Measurements from ENCODE around the gene NR4A2. TPM values are rescaled to one million over a fixed set of nuclear protein-coding genes. Genes with fewer than 3 reads are reported as not detected.

Gene NR4A2
- total and polyA plus RNA-seq, 2 experiments from 2014 or later = 0.86 to 2.9 TPM

GRCh38 chr2:156309917-156310316 lies 22.6 kb downstream of the NR4A2 start:
- TF ChIP-seq EZH2 (IDR thresholded peaks at IDR 0.05; ENCODE audit: insufficient read depth, poor library complexity, severe bottlenecking) (no peak), EZH2phosphoT487 (IDR thresholded peaks at IDR 0.05; ENCODE audit: insufficient read depth, low read depth) (no peak)
- no peaks in the 10 kb centered on the region for H3K4me1 ChIP-seq (ENCODE audit: insufficient read depth)
- H3K9ac ChIP-seq = no peak overlapping the region
- H2AFZ ChIP-seq = no peak overlapping the region
- H3K36me3 ChIP-seq (ENCODE audit: low read depth) = no peaks in the 10 kb centered on the region
- 0 out of 2 replicates have a peak, but pooled peaks cover 8% of the 10 kb centered on the region for H3K27me3 ChIP-seq (replicated peaks; ENCODE audit: insufficient read depth)
- H3K4me2 ChIP-seq (ENCODE audit: unreplicated experiment) = no peak overlapping the region
- H3F3A ChIP-seq (ENCODE audit: insufficient read depth) = no peaks in the 10 kb centered on the region
- H3K27ac ChIP-seq = no peak overlapping the region
- H3K9me2 ChIP-seq (ENCODE audit: insufficient read depth) = no peaks in the 10 kb centered on the region
- 36 to 50% methylated on average over 1 of the region's 1 CpG for WGBS, 2 experiments (ENCODE audit: low coverage in 1 of 2, low lambda C conversion rate in 2 of 2, missing lambda C conversion rate in 2 of 2)
- in situ Hi-C loops (cut with MboI) = no loop called here
- no peaks in the 10 kb centered on the region for H4K20me1 ChIP-seq (ENCODE audit: insufficient read depth)
- no peak for DNase-seq
- H3K9me3 ChIP-seq (ENCODE audit: low read depth) = no peaks in the 10 kb centered on the region
- no peaks in the 10 kb centered on the region for H3K79me2 ChIP-seq (ENCODE audit: insufficient read depth)
- no peak overlapping the region for H3K4me3 ChIP-seq

DNA sequence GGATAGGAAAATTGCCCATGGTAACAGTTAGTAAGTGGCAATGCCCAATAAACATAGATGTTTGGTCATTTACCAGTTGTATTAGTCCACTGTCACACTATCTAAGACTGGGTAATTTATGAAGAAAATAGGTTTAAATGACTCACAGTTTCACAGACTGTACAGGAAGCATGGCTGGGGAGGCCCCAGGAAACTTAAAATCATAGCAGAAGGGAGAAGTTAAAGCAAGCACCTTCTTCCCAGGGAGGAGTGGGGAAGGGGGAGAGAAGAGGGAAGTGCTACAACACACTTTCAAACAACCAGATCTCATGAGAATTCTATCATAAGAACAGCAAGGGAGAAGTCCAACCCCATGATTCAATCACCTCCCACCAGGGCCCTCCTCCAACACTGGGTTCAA lies 23.4 kb downstream of the NR4A2 start:
- Histone ChIP-seq H3K4me3 (no peak overlapping the region), H3F3A (ENCODE audit: insufficient read depth) (no peaks in the 10 kb centered on the region), H3K4me2 (ENCODE audit: unreplicated experiment) (no peak overlapping the region), H3K4me1 (ENCODE audit: insufficient read depth) (no peaks in the 10 kb centered on the region), H2AFZ (no peak overlapping the region), H3K9me2 (ENCODE audit: insufficient read depth) (no peaks in the 10 kb centered on the region), H3K79me2 (ENCODE audit: insufficient read depth) (no peaks in the 10 kb centered on the region), H3K27me3 (replicated peaks; ENCODE audit: insufficient read depth) (0 out of 2 replicates have a peak, but pooled peaks cover 5% of the 10 kb centered on the region), H3K36me3 (ENCODE audit: low read depth) (no peaks in the 10 kb centered on the region), H3K9me3 (ENCODE audit: low read depth) (no peaks in the 10 kb centered on the region), H4K20me1 (ENCODE audit: insufficient read depth) (no peaks in the 10 kb centered on the region), H3K27ac (no peak overlapping the region), H3K9ac (no peak overlapping the region)
- TF ChIP-seq EZH2phosphoT487 (IDR thresholded peaks at IDR 0.05; ENCODE audit: insufficient read depth, low read depth) (no peak), EZH2 (IDR thresholded peaks at IDR 0.05; ENCODE audit: insufficient read depth, poor library complexity, severe bottlenecking) (no peak)
- no peak for DNase-seq
- in situ Hi-C loops (cut with MboI) = no loop called here

- no peaks in the 10 kb centered on the region for H3K79me2 ChIP-seq (ENCODE audit: insufficient read depth)
- TF ChIP-seq EZH2 (IDR thresholded peaks at IDR 0.05; ENCODE audit: insufficient read depth, poor library complexity, severe bottlenecking) = no peak
- TF ChIP-seq EZH2phosphoT487 (IDR thresholded peaks at IDR 0.05; ENCODE audit: insufficient read depth, low read depth) = no peak
- no peak overlapping the region for H3K27ac ChIP-seq
- no peaks in the 10 kb centered on the region for H4K20me1 ChIP-seq (ENCODE audit: insufficient read depth)
- no peaks in the 10 kb centered on the region for H3K36me3 ChIP-seq (ENCODE audit: low read depth)
- no peak overlapping the region for H2AFZ ChIP-seq
- no peaks in the 10 kb centered on the region for H3K9me3 ChIP-seq (ENCODE audit: low read depth)
- no peaks in the 10 kb centered on the region for H3K4me1 ChIP-seq (ENCODE audit: insufficient read depth)
- H3K4me3 ChIP-seq = no peak overlapping the region
- no peak overlapping the region for H3K9ac ChIP-seq
- no peak for DNase-seq
- in situ Hi-C loops (cut with MboI) = no loop called here
- no peaks in the 10 kb centered on the region for H3F3A ChIP-seq (ENCODE audit: insufficient read depth)
- 0 out of 2 replicates have a peak, but pooled peaks cover 5% of the 10 kb centered on the region for H3K27me3 ChIP-seq (replicated peaks; ENCODE audit: insufficient read depth)
- no peaks in the 10 kb centered on the region for H3K9me2 ChIP-seq (ENCODE audit: insufficient read depth)
- no peak overlapping the region for H3K4me2 ChIP-seq (ENCODE audit: unreplicated experiment)
- 20 to 36% methylated on average over 1 of the region's 1 CpG for WGBS, 2 experiments (ENCODE audit: low coverage in 1 of 2, low lambda C conversion rate in 2 of 2, missing lambda C conversion rate in 2 of 2)
These were observed 25.7 kb downstream of the NR4A2 start for GRCh38 chr2:156306821-156307220.

- H3K9ac ChIP-seq = no peak overlapping the region
- no peaks in the 10 kb centered on the region for H3K9me2 ChIP-seq (ENCODE audit: insufficient read depth)
- no peak for DNase-seq
- TF ChIP-seq EZH2 (IDR thresholded peaks at IDR 0.05; ENCODE audit: insufficient read depth, poor library complexity, severe bottlenecking) (no peak), EZH2phosphoT487 (IDR thresholded peaks at IDR 0.05; ENCODE audit: insufficient read depth, low read depth) (no peak)
- H3K36me3 ChIP-seq (ENCODE audit: low read depth) = no peaks in the 10 kb centered on the region
- H3K79me2 ChIP-seq (ENCODE audit: insufficient read depth) = no peaks in the 10 kb centered on the region
- H3K4me1 ChIP-seq (ENCODE audit: insufficient read depth) = no peaks in the 10 kb centered on the region
- H3K27ac ChIP-seq = no peak overlapping the region
- H4K20me1 ChIP-seq (ENCODE audit: insufficient read depth) = no peaks in the 10 kb centered on the region
- H3K9me3 ChIP-seq (ENCODE audit: low read depth) = no peaks in the 10 kb centered on the region
- H2AFZ ChIP-seq = no peak overlapping the region
- no peak overlapping the region for H3K4me2 ChIP-seq (ENCODE audit: unreplicated experiment)
- 0 out of 2 replicates have a peak, but pooled peaks cover 5% of the 10 kb centered on the region for H3K27me3 ChIP-seq (replicated peaks; ENCODE audit: insufficient read depth)
- no peaks in the 10 kb centered on the region for H3F3A ChIP-seq (ENCODE audit: insufficient read depth)
- in situ Hi-C loops (cut with MboI) = no loop called here
- no peak overlapping the region for H3K4me3 ChIP-seq
These were observed 27.4 kb downstream of the NR4A2 start for GRCh38 chr2:156305121-156305520.

DNA sequence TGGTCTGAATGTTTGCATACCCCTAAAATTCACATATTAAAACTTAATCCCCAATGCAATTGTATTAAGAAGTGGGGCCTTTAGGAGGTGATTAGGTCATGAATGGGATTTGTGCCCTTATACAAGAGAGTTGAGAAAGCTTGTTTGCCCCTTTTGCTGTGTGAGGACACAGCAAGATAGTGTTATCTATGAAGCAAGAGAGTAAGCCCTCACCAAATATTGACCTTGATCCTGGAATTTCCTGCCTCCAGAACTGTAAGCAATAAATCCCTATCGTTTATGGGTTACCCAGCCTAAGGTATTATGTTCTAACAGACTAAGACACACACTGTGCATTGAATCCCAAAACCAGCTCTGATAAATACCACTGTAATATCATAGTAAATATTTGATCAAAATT lies 32.2 kb downstream of the NR4A2 start:
- Histone ChIP-seq H3K4me1 (ENCODE audit: insufficient read depth) (no peaks in the 10 kb centered on the region), H3K79me2 (ENCODE audit: insufficient read depth) (no peaks in the 10 kb centered on the region), H3K9ac (no peak overlapping the region), H2AFZ (no peak overlapping the region), H4K20me1 (ENCODE audit: insufficient read depth) (no peaks in the 10 kb centered on the region), H3K27ac (no peak overlapping the region), H3K9me3 (ENCODE audit: low read depth) (no peaks in the 10 kb centered on the region), H3F3A (ENCODE audit: insufficient read depth) (no peaks in the 10 kb centered on the region), H3K9me2 (ENCODE audit: insufficient read depth) (no peaks in the 10 kb centered on the region), H3K36me3 (ENCODE audit: low read depth) (no peaks in the 10 kb centered on the region), H3K27me3 (replicated peaks; ENCODE audit: insufficient read depth) (no peaks in the 10 kb centered on the region), H3K4me3 (no peak overlapping the region), H3K4me2 (ENCODE audit: unreplicated experiment) (no peak overlapping the region)
- TF ChIP-seq EZH2 (IDR thresholded peaks at IDR 0.05; ENCODE audit: insufficient read depth, poor library complexity, severe bottlenecking) = no peak
- TF ChIP-seq EZH2phosphoT487 (IDR thresholded peaks at IDR 0.05; ENCODE audit: insufficient read depth, low read depth) = no peak
- in situ Hi-C loops (cut with MboI) = no loop called here
- no peak for DNase-seq
- 7 to 14% methylated on average over 1 of the region's 1 CpG for WGBS, 2 experiments (ENCODE audit: low coverage in 1 of 2, low lambda C conversion rate in 2 of 2, missing lambda C conversion rate in 2 of 2)
